ENCODE results near the gene CDK18. TPM values are rescaled to one million over a fixed set of nuclear protein-coding genes. Genes with fewer than 3 reads are reported as not detected.

CDK18 gene
- total and polyA plus RNA-seq, 12 donors: 3.2 to 52.0 (median 18.2) TPM

- TF ChIP-seq POLR2A (IDR thresholded peaks at IDR 0.05) (no peak), CTCF (IDR thresholded peaks at IDR 0.05) (no peak)
- intact Hi-C loops (cut with DNase I): no loop called here
- WGBS, 4 donors: 77 to 90% (median 79%) methylated on average over 8 to 9 of the region's 9 CpGs
- Histone ChIP-seq H3K9me3 (replicated peaks in 1 of 3) (no peaks in the 10 kb centered on the region), H3K4me1 (replicated peaks in 1 of 2) (peaks cover 8 to 10% of the 10 kb centered on the region in 2 donors), H3K27ac (no peak overlapping the region), H3K4me3 (no peak overlapping the region), H3K27me3 (no peaks in the 10 kb centered on the region), H3K36me3 (replicated peaks in 1 of 2) (no peaks in the 10 kb centered on the region)
- DNase-seq: no peak
Measured at GRCh38 chr1:205500240-205501233, 3.9 kb upstream of the CDK18 start.

GRCh38 chr1:205502111-205502810 is 2.2 kb upstream of the CDK18 start:
- H3K36me3 ChIP-seq (replicated peaks in 1 of 2): no peaks in the 10 kb centered on the region
- no peak overlapping the region for H3K27ac ChIP-seq
- no peaks in the 10 kb centered on the region for H3K27me3 ChIP-seq
- 81 to 91% (median 84%) methylated on average over 3 of the region's 3 CpGs for WGBS, 4 donors
- peaks cover 10 to 15% of the 10 kb centered on the region in 2 donors for H3K4me1 ChIP-seq (replicated peaks in 1 of 2)
- no peaks in the 10 kb centered on the region for H3K9me3 ChIP-seq (replicated peaks in 1 of 3)
- H3K4me3 ChIP-seq: no peak overlapping the region
- no peak for DNase-seq
- TF ChIP-seq POLR2A (IDR thresholded peaks at IDR 0.05) (no peak), CTCF (IDR thresholded peaks at IDR 0.05) (no peak)
- intact Hi-C loops (cut with DNase I): no loop called here

GRCh38 chr1:205502992-205503391 is 1.5 kb upstream of the CDK18 start:
- Histone ChIP-seq H3K4me1 (replicated peaks in 1 of 2) (peaks cover 10 to 15% of the 10 kb centered on the region in 2 donors), H3K36me3 (replicated peaks in 1 of 2) (no peaks in the 10 kb centered on the region), H3K27ac (no peak overlapping the region), H3K27me3 (no peaks in the 10 kb centered on the region), H3K9me3 (replicated peaks in 1 of 3) (no peaks in the 10 kb centered on the region), H3K4me3 (no peak overlapping the region)
- DNase-seq: no peak
- WGBS, 4 donors: 86 to 92% (median 89%) methylated on average over 3 of the region's 3 CpGs
- intact Hi-C loops (cut with DNase I): no loop called here
- TF ChIP-seq CTCF (IDR thresholded peaks at IDR 0.05) (no peak), POLR2A (IDR thresholded peaks at IDR 0.05) (no peak)

- TF ChIP-seq CTCF (IDR thresholded peaks at IDR 0.05) (peak in 1 of 6 experiments; percentile 20), POLR2A (IDR thresholded peaks at IDR 0.05) (no peak)
- peak overlapping the region in 3 of 4 donors; percentile 16 to 69 (median 53) for H3K4me3 ChIP-seq
- 2 to 8% (median 5%) methylated on average over 8 to 18 of the region's 18 CpGs for whole genome bisulfite sequencing, 4 donors
- no peaks in the 10 kb centered on the region for H3K27me3 ChIP-seq
- H3K4me1 ChIP-seq (replicated peaks in 1 of 2): peaks cover 10 to 15% of the 10 kb centered on the region in 2 donors
- no peaks in the 10 kb centered on the region for H3K36me3 ChIP-seq (replicated peaks in 1 of 2)
- H3K27ac ChIP-seq: peak overlapping the region in 3 of 5 donors; percentile 10 to 73 (median 50)
- peak in 1 of 7 donors; percentile 29 for DNase-seq
- no peaks in the 10 kb centered on the region for H3K9me3 ChIP-seq (replicated peaks in 1 of 3)
- intact Hi-C loops (cut with DNase I): no loop called here
Measured at GRCh38 chr1:205505076-205505729, 734 bp downstream of the CDK18 start.

Measured in adrenal gland (tissue), 12 donors.